SK-N-SH (cell line): ENCODE results near the gene WNT1. TPM values are rescaled to one million over a fixed set of nuclear protein-coding genes. Genes with fewer than 3 reads are reported as not detected.

Experiments used
- CTCF ChIA-PET: fragments of 300-600, 350-600 bp; formaldehyde crosslinking; extraction: SDS; loops from one replicate; lab custom pipeline; 2021; lab: Yijun Ruan, JAX
- POLR2A ChIA-PET: fragments of 350-600 bp; sonication (Branson Sonifier 250); formaldehyde crosslinking; extraction: SDS; loops from one replicate; lab custom pipeline; 2020; ENCODE audit warnings: antibody characterized with exemption, inconsistent platforms; lab: Yijun Ruan, JAX
- DNase-seq: peaks from one replicate; pipeline ENCODE4 v3.0.0; 2012
- H2AFZ ChIP-seq: fragments of 200-600 bp; sonication (generic); 2 replicates; pipeline ENCODE4 v1.8.1; 2016; ENCODE audit warnings: antibody characterized with exemption, mild to moderate bottlenecking, low read depth
- H3F3A ChIP-seq: fragments of 200-600 bp; sonication (generic); replicated peaks from 2 replicates; pipeline ENCODE3; 2016; ENCODE audit warnings: antibody characterized with exemption, mild to moderate bottlenecking; ENCODE audit not compliant: insufficient read depth
- H3K27ac ChIP-seq, 2 experiments: fragments of 200-500 bp in 1 of 2; fragments of 200-600 bp in 1 of 2; sonication (Bioruptor generic) in 1 of 2; sonication (generic), shearing (Covaris generic) in 1 of 2; 2 replicates each; pipeline versions ENCODE4 v1.5.1 to v1.6.1; 2014 to 2016; ENCODE audit warnings: low read depth in 2 of 2, inconsistent platforms in 1 of 2, low read length in 1 of 2, mild to moderate bottlenecking in 1 of 2, mixed read lengths in 1 of 2
- H3K27me3 ChIP-seq: fragments of 200-600 bp; sonication (generic), shearing (Covaris generic); 2 replicates; pipeline ENCODE4 v1.6.1; 2016; ENCODE audit warnings: mixed run types; ENCODE audit not compliant: insufficient read depth
- H3K36me3 ChIP-seq, 2 experiments: fragments of 200-500 bp in 1 of 2; fragments of 200-600 bp in 1 of 2; sonication (Bioruptor generic) in 1 of 2; sonication (generic) in 1 of 2; replicated peaks in 1 of 2; 2 replicates each; pipeline versions ENCODE3 to v1.5.1; 2014 to 2016; ENCODE audit warnings: low read length in 1 of 2, mild to moderate bottlenecking in 1 of 2; ENCODE audit not compliant: insufficient read depth in 2 of 2, control insufficient read depth in 1 of 2
- H3K4me1 ChIP-seq, 2 experiments: fragments of 200-500 bp in 1 of 2; fragments of 200-600 bp in 1 of 2; sonication (Bioruptor generic) in 1 of 2; sonication (generic), shearing (Covaris generic) in 1 of 2; 2 replicates each; pipeline versions ENCODE4 v1.5.1 to v1.6.1; 2014 to 2016; ENCODE audit warnings: low read depth in 1 of 2, low read length in 1 of 2, mixed run types in 1 of 2; ENCODE audit not compliant: insufficient read depth in 2 of 2, control insufficient read depth in 1 of 2
- H3K4me2 ChIP-seq: fragments of 200-600 bp; sonication (generic), shearing (Covaris generic); 2 replicates; pipeline ENCODE4 v1.6.1; 2017; ENCODE audit warnings: mixed run types
- H3K4me3 ChIP-seq, 2 experiments: fragments of 200-500 bp in 1 of 2; fragments of 200-600 bp in 1 of 2; sonication (Bioruptor generic) in 1 of 2; sonication (generic), shearing (Covaris generic) in 1 of 2; 2 replicates each; pipeline versions ENCODE4 v1.5.1 to v1.8.1; 2014 to 2016; ENCODE audit warnings: low read depth in 2 of 2, inconsistent platforms in 1 of 2, low read length in 1 of 2, mild to moderate bottlenecking in 1 of 2, mixed read lengths in 1 of 2, moderate library complexity in 1 of 2
- H3K79me2 ChIP-seq: fragments of 200-600 bp; sonication (generic); 2 replicates; pipeline ENCODE4 v1.8.1; 2017; ENCODE audit warnings: mild to moderate bottlenecking; ENCODE audit not compliant: insufficient read depth
- H3K9ac ChIP-seq: fragments of 200-600 bp; sonication (generic); 2 replicates; pipeline ENCODE4 v1.6.1; 2017; ENCODE audit warnings: mixed run types
- H3K9me2 ChIP-seq: fragments of 200-600 bp; sonication (generic); 2 replicates; pipeline ENCODE4 v1.6.1; 2017; ENCODE audit warnings: mixed run types
- H3K9me3 ChIP-seq: fragments of 200-600 bp; sonication (generic); 2 replicates; pipeline ENCODE4 v1.6.1; 2017; ENCODE audit warnings: mixed run types, mild to moderate bottlenecking, moderate library complexity
- H4K20me1 ChIP-seq: fragments of 200-600 bp; sonication (generic); 2 replicates; pipeline ENCODE4 v1.6.1; 2017; ENCODE audit warnings: mild to moderate bottlenecking, mixed run types; ENCODE audit not compliant: insufficient read depth
- CHD2 ChIP-seq: fragments of 150-350 bp; IDR thresholded peaks from 2 replicates; pipeline ENCODE4 v1.6.1; 2018; ENCODE audit warnings: low read length; ENCODE audit not compliant: partially characterized antibody
- FOSL2 ChIP-seq: IDR thresholded peaks from 2 replicates; pipeline ENCODE4 v1.4.0; 2012; ENCODE audit warnings: low read depth, mild to moderate bottlenecking, moderate library complexity, borderline replicate concordance
- FOXJ3 ChIP-seq: sonication (generic); formaldehyde crosslinking; IDR thresholded peaks from 2 replicates; pipeline ENCODE4 v1.5.1; 2020; ENCODE audit warnings: mild to moderate bottlenecking, missing genetic modification reagents
- GATA2 ChIP-seq: sonication (generic); formaldehyde crosslinking; IDR thresholded peaks from 2 replicates; pipeline ENCODE4 v1.5.0; 2020; ENCODE audit warnings: mild to moderate bottlenecking, missing genetic modification reagents
- MXI1 ChIP-seq: IDR thresholded peaks from 2 replicates; pipeline ENCODE4 v1.6.1; 2012; ENCODE audit warnings: mild to moderate bottlenecking, low read depth, low read length, improper control_type of control experiment
- NRF1 ChIP-seq: IDR thresholded peaks from 2 replicates; pipeline ENCODE4 v1.6.1; 2012; ENCODE audit warnings: low read depth, mild to moderate bottlenecking, low read length
- RAD21 ChIP-seq: IDR thresholded peaks from 2 replicates; pipeline ENCODE4 v1.6.1; 2012; ENCODE audit warnings: mild to moderate bottlenecking, low read length
- RCOR1 ChIP-seq: fragments of 150-350 bp; IDR thresholded peaks from 2 replicates; pipeline ENCODE4 v1.6.1; 2017; ENCODE audit warnings: antibody characterized with exemption, low read length
- SIN3A ChIP-seq: IDR thresholded peaks from 2 replicates; pipeline ENCODE4 v1.6.1; 2012; ENCODE audit warnings: low read depth, mild to moderate bottlenecking, low read length, moderate library complexity, borderline replicate concordance
- TCF12 ChIP-seq: IDR thresholded peaks from 2 replicates; pipeline ENCODE4 v1.4.0; 2012
- TEAD4 ChIP-seq: IDR thresholded peaks from 2 replicates; pipeline ENCODE4 v1.4.0; 2012; ENCODE audit warnings: mild to moderate bottlenecking, borderline replicate concordance; ENCODE audit not compliant: insufficient read depth
- YY1 ChIP-seq: IDR thresholded peaks from 2 replicates; pipeline ENCODE4 v1.4.0; 2012; ENCODE audit warnings: low read depth, mild to moderate bottlenecking
- WGBS: methylation state at CpG from one replicate; pipeline ENCODE4 v1.1.6; 2017; ENCODE audit warnings: low lambda C conversion rate; 5-methylcytosine and 5-hydroxymethylcytosine counted together
- polyA plus RNA-seq, 3 experiments: library from polyadenylated mRNA; depleted of rRNA; stranded (reverse); fragments of >200 nt; gene quantifications; 2 replicates each; pipeline ENCODE4 v1.2.3, GENCODE V29; 2012
- TF ChIP-seq, protein P1 (sequence below): IDR thresholded peaks from 2 replicates; pipeline ENCODE4 v1.4.0; 2012; ENCODE audit warnings: low read depth, borderline replicate concordance
- TF ChIP-seq, protein P2 (sequence below): IDR thresholded peaks from 2 replicates; pipeline ENCODE4; 2012
- TF ChIP-seq, protein P3 (sequence below): fragments of 200-600 bp; sonication (generic); IDR thresholded peaks from 2 replicates; pipeline ENCODE4 v1.6.1; 2017; ENCODE audit warnings: antibody characterized with exemption, mild to moderate bottlenecking, moderate library complexity
- TF ChIP-seq, protein P4 (sequence below): IDR thresholded peaks from 2 replicates; pipeline ENCODE4 v1.4.0; 2012; ENCODE audit warnings: low read depth

WNT1 gene
- polyA plus RNA-seq, 1 of the 3 experiments (the other 2 are of a cell fraction) = not detected

DNA sequence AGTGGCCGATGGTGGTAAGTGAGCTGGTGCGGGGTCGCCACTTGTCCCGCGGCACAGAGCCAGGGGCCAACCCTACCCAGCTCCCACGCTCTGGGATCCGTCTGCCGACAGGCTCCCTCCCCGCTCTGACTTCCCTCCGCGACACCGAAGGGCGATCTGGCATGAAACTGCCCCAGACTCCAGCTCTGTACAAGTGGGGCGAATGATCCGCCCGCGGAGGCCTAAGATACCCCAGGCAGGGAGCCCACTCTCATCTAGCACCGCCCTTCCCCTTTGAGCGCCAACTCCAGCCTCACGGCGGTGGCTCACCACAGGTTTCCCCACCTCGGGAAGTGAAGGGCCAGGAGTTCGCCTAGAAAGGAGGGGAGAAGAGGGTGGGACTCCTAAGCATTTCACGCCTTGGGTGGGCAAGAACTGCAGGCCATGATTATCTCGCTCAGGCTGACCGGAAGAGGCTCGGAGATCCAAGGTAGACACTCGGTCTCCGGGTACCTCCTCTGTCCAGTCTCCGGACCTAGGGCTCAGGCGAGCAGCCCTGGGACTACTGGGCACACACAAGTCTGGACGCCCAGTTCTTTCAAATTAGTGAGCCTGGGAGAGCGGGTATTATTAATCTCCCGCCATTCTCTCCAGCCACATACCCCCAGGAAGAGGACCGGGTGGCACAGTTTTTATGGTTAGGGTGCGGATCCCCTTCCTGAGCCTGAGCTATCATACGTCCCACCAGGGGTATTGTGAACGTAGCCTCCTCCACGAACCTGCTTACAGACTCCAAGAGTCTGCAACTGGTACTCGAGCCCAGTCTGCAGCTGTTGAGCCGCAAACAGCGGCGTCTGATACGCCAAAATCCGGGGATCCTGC, 849 bp downstream of the WNT1 start:
- WGBS = 15% methylated on average over 30 of the region's 45 CpGs
- H3K4me2 ChIP-seq = peak overlapping the region; percentile 65
- no peaks in the 10 kb centered on the region for H3K79me2 ChIP-seq
- H2AFZ ChIP-seq = no peak overlapping the region; the same call in 1 of the 2 replicates
- CTCF ChIA-PET = interaction anchor here (0.7 to 33.0 kb wide), 24 partner anchors 4 to 183 kb away, joined by 3 to 935 read pairs (median 6); partner anchors contain the start of genes ARF3, DDN, DDX23 and WNT1
- no peaks in the 10 kb centered on the region for H4K20me1 ChIP-seq
- H3K4me3 ChIP-seq = peak overlapping the region; percentile 7 to 32; a peak in 2 of 4 replicates
- no peak overlapping the region for H3K27ac ChIP-seq
- DNase-seq = no peak
- no peaks in the 10 kb centered on the region for H3K36me3 ChIP-seq
- no peaks in the 10 kb centered on the region for H3K9me2 ChIP-seq
- no peak for TF ChIP-seq MXI1
- TF ChIP-seq TEAD4 = no peak
- no peak for TF ChIP-seq FOXJ3
- TF ChIP-seq YY1 = no peak
- no peak for TF ChIP-seq RAD21
- TF ChIP-seq, protein P1, sequence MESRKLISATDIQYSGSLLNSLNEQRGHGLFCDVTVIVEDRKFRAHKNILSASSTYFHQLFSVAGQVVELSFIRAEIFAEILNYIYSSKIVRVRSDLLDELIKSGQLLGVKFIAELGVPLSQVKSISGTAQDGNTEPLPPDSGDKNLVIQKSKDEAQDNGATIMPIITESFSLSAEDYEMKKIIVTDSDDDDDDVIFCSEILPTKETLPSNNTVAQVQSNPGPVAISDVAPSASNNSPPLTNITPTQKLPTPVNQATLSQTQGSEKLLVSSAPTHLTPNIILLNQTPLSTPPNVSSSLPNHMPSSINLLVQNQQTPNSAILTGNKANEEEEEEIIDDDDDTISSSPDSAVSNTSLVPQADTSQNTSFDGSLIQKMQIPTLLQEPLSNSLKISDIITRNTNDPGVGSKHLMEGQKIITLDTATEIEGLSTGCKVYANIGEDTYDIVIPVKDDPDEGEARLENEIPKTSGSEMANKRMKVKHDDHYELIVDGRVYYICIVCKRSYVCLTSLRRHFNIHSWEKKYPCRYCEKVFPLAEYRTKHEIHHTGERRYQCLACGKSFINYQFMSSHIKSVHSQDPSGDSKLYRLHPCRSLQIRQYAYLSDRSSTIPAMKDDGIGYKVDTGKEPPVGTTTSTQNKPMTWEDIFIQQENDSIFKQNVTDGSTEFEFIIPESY = no peak
- TF ChIP-seq, protein P2, sequence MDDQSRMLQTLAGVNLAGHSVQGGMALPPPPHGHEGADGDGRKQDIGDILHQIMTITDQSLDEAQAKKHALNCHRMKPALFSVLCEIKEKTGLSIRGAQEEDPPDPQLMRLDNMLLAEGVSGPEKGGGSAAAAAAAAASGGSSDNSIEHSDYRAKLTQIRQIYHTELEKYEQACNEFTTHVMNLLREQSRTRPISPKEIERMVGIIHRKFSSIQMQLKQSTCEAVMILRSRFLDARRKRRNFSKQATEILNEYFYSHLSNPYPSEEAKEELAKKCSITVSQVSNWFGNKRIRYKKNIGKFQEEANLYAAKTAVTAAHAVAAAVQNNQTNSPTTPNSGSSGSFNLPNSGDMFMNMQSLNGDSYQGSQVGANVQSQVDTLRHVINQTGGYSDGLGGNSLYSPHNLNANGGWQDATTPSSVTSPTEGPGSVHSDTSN = no peak
- no peak for TF ChIP-seq SIN3A
- TF ChIP-seq, protein P3, sequence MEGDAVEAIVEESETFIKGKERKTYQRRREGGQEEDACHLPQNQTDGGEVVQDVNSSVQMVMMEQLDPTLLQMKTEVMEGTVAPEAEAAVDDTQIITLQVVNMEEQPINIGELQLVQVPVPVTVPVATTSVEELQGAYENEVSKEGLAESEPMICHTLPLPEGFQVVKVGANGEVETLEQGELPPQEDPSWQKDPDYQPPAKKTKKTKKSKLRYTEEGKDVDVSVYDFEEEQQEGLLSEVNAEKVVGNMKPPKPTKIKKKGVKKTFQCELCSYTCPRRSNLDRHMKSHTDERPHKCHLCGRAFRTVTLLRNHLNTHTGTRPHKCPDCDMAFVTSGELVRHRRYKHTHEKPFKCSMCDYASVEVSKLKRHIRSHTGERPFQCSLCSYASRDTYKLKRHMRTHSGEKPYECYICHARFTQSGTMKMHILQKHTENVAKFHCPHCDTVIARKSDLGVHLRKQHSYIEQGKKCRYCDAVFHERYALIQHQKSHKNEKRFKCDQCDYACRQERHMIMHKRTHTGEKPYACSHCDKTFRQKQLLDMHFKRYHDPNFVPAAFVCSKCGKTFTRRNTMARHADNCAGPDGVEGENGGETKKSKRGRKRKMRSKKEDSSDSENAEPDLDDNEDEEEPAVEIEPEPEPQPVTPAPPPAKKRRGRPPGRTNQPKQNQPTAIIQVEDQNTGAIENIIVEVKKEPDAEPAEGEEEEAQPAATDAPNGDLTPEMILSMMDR = no peak
- TF ChIP-seq NRF1 = no peak
- TF ChIP-seq TCF12 = no peak
- TF ChIP-seq FOSL2 = no peak
- no peak for TF ChIP-seq CHD2
- TF ChIP-seq GATA2 (CRISPR knock-in tag) = no peak
- TF ChIP-seq, protein P4, sequence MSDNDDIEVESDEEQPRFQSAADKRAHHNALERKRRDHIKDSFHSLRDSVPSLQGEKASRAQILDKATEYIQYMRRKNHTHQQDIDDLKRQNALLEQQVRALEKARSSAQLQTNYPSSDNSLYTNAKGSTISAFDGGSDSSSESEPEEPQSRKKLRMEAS = no peak
- no peak for TF ChIP-seq RCOR1
- no peaks in the 10 kb centered on the region for H3K9me3 ChIP-seq
- POLR2A ChIA-PET = no interaction called here
- H3K4me1 ChIP-seq = peaks cover 0 to 26% of the 10 kb centered on the region in 2 experiments; a peak in 1 of 4 replicates
- H3K27me3 ChIP-seq = peaks cover 69% of the 10 kb centered on the region
- H3K9ac ChIP-seq = no peak overlapping the region
- H3F3A ChIP-seq = no peaks in the 10 kb centered on the region
